Stomach (tissue), 9 donors: Measurements from ENCODE around the gene TMEM45A. TPM values are rescaled to one million over a fixed set of nuclear protein-coding genes. Genes with fewer than 3 reads are reported as not detected.

ENCODE experiments used
- DNase-seq, 2 donors: peaks; one replicate each; pipeline versions ENCODE4 v3.0.0 to v3.0.0-alpha.2; 2013 to 2019
- H3K27ac ChIP-seq, 5 donors: fragments of 200-600 bp in 4 of 5; sonication (generic) in 4 of 5; one replicate each; pipeline ENCODE4 v1.5.1; 2013 to 2019; ENCODE audit warnings: mild to moderate bottlenecking in 1 of 5, moderate library complexity in 1 of 5
- H3K27me3 ChIP-seq, 3 donors: fragments of 200-600 bp; sonication (generic); one replicate each; pipeline ENCODE4 v1.5.1; 2017 to 2019; ENCODE audit warnings: mixed run types in 1 of 3
- H3K36me3 ChIP-seq, 4 donors: fragments of 200-600 bp; sonication (generic); 1 replicate in 3 of 4; 2 replicates in 1 of 4; pipeline ENCODE4 v1.5.1; 2016 to 2019
- H3K4me1 ChIP-seq, 4 donors: fragments of 200-600 bp; sonication (generic); one replicate each; pipeline ENCODE4 v1.5.1; 2016 to 2019
- H3K4me3 ChIP-seq, 4 donors: fragments of 200-600 bp; sonication (generic) in 3 of 4; one replicate each; pipeline ENCODE4 v1.5.1; 2016 to 2019; ENCODE audit warnings: mild to moderate bottlenecking in 1 of 4
- H3K9me3 ChIP-seq, 4 donors: fragments of 200-600 bp; sonication (generic); one replicate each; pipeline ENCODE4 v1.5.1; 2016 to 2019
- CTCF ChIP-seq, 7 experiments: fragments of 450-650 bp in 4 of 7; fragments of 200-600 bp in 3 of 7; sonication (generic) in 3 of 7; IDR thresholded peaks; one replicate each; pipeline ENCODE4 v1.5.1; 2016 to 2019; ENCODE audit warnings: antibody characterized with exemption in 7 of 7, control low read depth in 2 of 7, mild to moderate bottlenecking in 1 of 7
- EP300 ChIP-seq: sonication (generic); formaldehyde crosslinking; IDR thresholded peaks from one replicate; pipeline ENCODE4 v1.6.1; 2017; ENCODE audit warnings: antibody characterized with exemption
- POLR2A ChIP-seq, 4 donors: fragments of 450-650 bp; IDR thresholded peaks; one replicate each; pipeline ENCODE4 v1.6.1; 2016; ENCODE audit warnings: antibody characterized with exemption in 4 of 4, control low read depth in 2 of 4, mild to moderate bottlenecking in 1 of 4, moderate library complexity in 1 of 4
- POLR2AphosphoS5 ChIP-seq, 3 donors: sonication (generic); formaldehyde crosslinking; IDR thresholded peaks; one replicate each; pipeline ENCODE4 v1.6.1; 2016; ENCODE audit warnings: antibody characterized with exemption in 3 of 3
- WGBS, 5 donors: extraction: QIAGEN DNeasy Blood & Tissue Kit in 3 of 5; methylation state at CpG; one replicate each; pipeline versions ENCODE4 v1.1.5 to v1.1.7; 2013 to 2018; 5-methylcytosine and 5-hydroxymethylcytosine counted together
- intact Hi-C: fragments of 100-400 bp; cut with DNase I; formaldehyde crosslinking; loops from one replicate; pipeline ENCODE4 v1.15.1; 2023; ENCODE audit warnings: low total_unique reads
- polyA plus RNA-seq, 3 donors: library from polyadenylated mRNA; stranded (reverse); fragments of 200-250 nt; gene quantifications; one replicate each; pipeline ENCODE4 v1.2.3, GENCODE V29; 2013
- total RNA-seq, 5 donors: library from RNA; depleted of rRNA; stranded (reverse); fragments of >200 nt; gene quantifications; one replicate each; pipeline versions ENCODE4 v1.1.0 to v1.2.3, GENCODE V29; 2014 to 2016
- donor health status: healthy with polysubstance abuse.
- donor health status: Bipolar disorder and iron deficiency.
- donor health status: healthy.

The TMEM45A gene
- total and polyA plus RNA-seq, 8 donors, result 0.72 to 20.2 (median 6.2) TPM; not detected in 1

- DNase-seq, result no peak
- no peak for TF ChIP-seq POLR2A (IDR thresholded peaks at IDR 0.05)
- no peaks in the 10 kb centered on the region for H3K36me3 ChIP-seq
- H3K9me3 ChIP-seq, result no peaks in the 10 kb centered on the region
- no peaks in the 10 kb centered on the region for H3K27me3 ChIP-seq
- no peak overlapping the region for H3K27ac ChIP-seq
- H3K4me1 ChIP-seq, result peaks cover 0 to 4% (median 2%) of the 10 kb centered on the region in 4 donors
- H3K4me3 ChIP-seq, result no peak overlapping the region
- 79 to 93% (median 93%) methylated on average over 3 of the region's 3 CpGs for WGBS, 5 donors
- intact Hi-C loops, result no loop called here
Observed at GRCh38 chr3:100586832-100587231, 94.4 kb downstream of the TMEM45A start.

- TF ChIP-seq POLR2AphosphoS5 (IDR thresholded peaks at IDR 0.05), result no peak
- no peak for TF ChIP-seq POLR2A (IDR thresholded peaks at IDR 0.05)
- TF ChIP-seq CTCF (IDR thresholded peaks at IDR 0.05), result no peak
- no peak for TF ChIP-seq EP300
- H3K4me3 ChIP-seq, result no peak overlapping the region
- no peaks in the 10 kb centered on the region for H3K9me3 ChIP-seq
- H3K4me1 ChIP-seq, result peaks cover 0 to 4% (median 2%) of the 10 kb centered on the region in 4 donors
- 60 to 84% (median 78%) methylated on average over 1 of the region's 1 CpG for WGBS, 5 donors
- intact Hi-C loops, result no loop called here
- H3K27me3 ChIP-seq, result no peaks in the 10 kb centered on the region
- no peaks in the 10 kb centered on the region for H3K36me3 ChIP-seq
- no peak for DNase-seq
- no peak overlapping the region for H3K27ac ChIP-seq
Observed at GRCh38 chr3:100588251-100588650, 95.8 kb downstream of the TMEM45A start.

GRCh38 chr3:100590114-100590839, 97.9 kb downstream of the TMEM45A start:
- H3K4me3 ChIP-seq, result no peak overlapping the region
- intact Hi-C loops, result loop anchor here (5.0 kb wide), 1 partner anchor 123 kb away; no protein-coding TSS in a partner anchor

GRCh38 chr3:100590840-100591147, 98.4 kb downstream of the TMEM45A start:
- Histone ChIP-seq H3K4me3 (no peak overlapping the region), H3K9me3 (no peaks in the 10 kb centered on the region), H3K4me1 (peaks cover 0 to 4% (median 2%) of the 10 kb centered on the region in 4 donors), H3K36me3 (no peaks in the 10 kb centered on the region), H3K27me3 (no peaks in the 10 kb centered on the region), H3K27ac (no peak overlapping the region)
- DNase-seq, result no peak
- intact Hi-C loops, result loop anchor here (5.0 kb wide), 1 partner anchor 123 kb away; no protein-coding TSS in a partner anchor
- 19 to 31% (median 28%) methylated on average over 1 of the region's 1 CpG for WGBS, 5 donors
- TF ChIP-seq POLR2A (IDR thresholded peaks at IDR 0.05) (no peak), CTCF (IDR thresholded peaks at IDR 0.05) (peak in 1 of 7 experiments; percentile 24), POLR2AphosphoS5 (IDR thresholded peaks at IDR 0.05) (no peak), EP300 (no peak)

More at GRCh38 chr3:100590114-100590839, 97.9 kb downstream of the TMEM45A start:
- Histone ChIP-seq H3K4me1 (peaks cover 0 to 4% (median 2%) of the 10 kb centered on the region in 4 donors), H3K27me3 (no peaks in the 10 kb centered on the region), H3K9me3 (no peaks in the 10 kb centered on the region), H3K27ac (no peak overlapping the region), H3K36me3 (no peaks in the 10 kb centered on the region)
- DNase-seq, result peak; percentile 61 to 90
- 24 to 30% (median 29%) methylated on average over 10 of the region's 10 CpGs for WGBS, 5 donors
- TF ChIP-seq POLR2A (IDR thresholded peaks at IDR 0.05) (no peak), POLR2AphosphoS5 (IDR thresholded peaks at IDR 0.05) (peak in 1 of 3 donors; percentile 61), EP300 (no peak), CTCF (IDR thresholded peaks at IDR 0.05) (peak in 5 of 7 experiments; percentile 85 to 92 (median 86))

- Histone ChIP-seq H3K4me1 (peaks cover 0 to 4% (median 2%) of the 10 kb centered on the region in 4 donors), H3K4me3 (no peak overlapping the region), H3K27ac (no peak overlapping the region), H3K36me3 (no peaks in the 10 kb centered on the region), H3K9me3 (no peaks in the 10 kb centered on the region), H3K27me3 (no peaks in the 10 kb centered on the region)
- WGBS, 5 donors, result 55 to 69% (median 60%) methylated on average over 3 of the region's 3 CpGs
- intact Hi-C loops, result loop anchor here (5.0 kb wide), 1 partner anchor 124 kb away; no protein-coding TSS in a partner anchor
- TF ChIP-seq POLR2AphosphoS5 (IDR thresholded peaks at IDR 0.05), result no peak
- no peak for TF ChIP-seq EP300
- TF ChIP-seq POLR2A (IDR thresholded peaks at IDR 0.05), result no peak
- TF ChIP-seq CTCF (IDR thresholded peaks at IDR 0.05), result no peak
- no peak for DNase-seq
Observed at GRCh38 chr3:100591411-100591810, 99.0 kb downstream of the TMEM45A start.
